ENCODE measurements around the gene TSKU. TPM values are rescaled to one million over a fixed set of nuclear protein-coding genes. Genes with fewer than 3 reads are reported as not detected.
A peak's percentile ranks its signal among the peaks of the same experiment; 100 is the strongest.

TSKU gene
- total RNA-seq, 1 donor from 2014 or later: 7.1 TPM

DNA sequence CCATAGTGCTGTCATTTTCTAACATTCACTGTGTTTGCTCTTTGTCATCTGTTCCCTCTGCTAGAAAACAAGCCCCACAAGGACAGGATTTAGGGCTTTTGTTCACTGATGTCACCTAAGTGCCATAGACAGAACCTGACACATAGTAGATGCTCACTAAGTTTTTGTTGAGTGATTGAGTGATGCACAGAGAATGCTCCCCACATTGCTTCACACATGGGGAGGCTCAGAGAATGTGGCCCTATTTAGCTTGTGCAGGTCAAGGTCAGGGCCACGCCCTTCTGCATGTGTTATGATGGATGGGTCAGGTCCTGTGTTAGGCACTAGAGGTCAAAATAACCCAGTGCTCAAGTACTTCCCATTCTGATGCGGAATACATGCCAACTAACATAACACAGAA, 33.1 kb upstream of the TSKU start:
- Mint-ChIP-seq H3K4me3 (no peak overlapping the region), H3K36me3 (no peaks in the 10 kb centered on the region), H3K4me1 (peaks cover 18% of the 10 kb centered on the region), H3K27ac (no peak overlapping the region), H3K9me3 (no peaks in the 10 kb centered on the region), H3K27me3 (ENCODE audit: insufficient read depth, low read depth) (peaks cover 18% of the 10 kb centered on the region)
- no peak for DNase-seq (ENCODE audit: low spot score)
- Histone ChIP-seq H3K27ac (no peak overlapping the region), H3K36me3 (no peaks in the 10 kb centered on the region), H3K9ac (no peak overlapping the region), H3K9me3 (ENCODE audit: low read depth) (no peaks in the 10 kb centered on the region), H3K79me2 (ENCODE audit: low read depth) (no peaks in the 10 kb centered on the region), H3F3A (ENCODE audit: low read depth) (peaks cover 4% of the 10 kb centered on the region), H3K4me3 (no peak overlapping the region), H2AFZ (replicated peaks) (no peak overlapping the region), H3K4me1 (peaks cover 3% of the 10 kb centered on the region), H3K4me2 (no peak overlapping the region), H3K27me3 (no peaks in the 10 kb centered on the region), H4K20me1 (ENCODE audit: low read depth) (no peaks in the 10 kb centered on the region)
- no peak for TF ChIP-seq EZH2 (IDR thresholded peaks at IDR 0.05)
- TF ChIP-seq, protein P1, sequence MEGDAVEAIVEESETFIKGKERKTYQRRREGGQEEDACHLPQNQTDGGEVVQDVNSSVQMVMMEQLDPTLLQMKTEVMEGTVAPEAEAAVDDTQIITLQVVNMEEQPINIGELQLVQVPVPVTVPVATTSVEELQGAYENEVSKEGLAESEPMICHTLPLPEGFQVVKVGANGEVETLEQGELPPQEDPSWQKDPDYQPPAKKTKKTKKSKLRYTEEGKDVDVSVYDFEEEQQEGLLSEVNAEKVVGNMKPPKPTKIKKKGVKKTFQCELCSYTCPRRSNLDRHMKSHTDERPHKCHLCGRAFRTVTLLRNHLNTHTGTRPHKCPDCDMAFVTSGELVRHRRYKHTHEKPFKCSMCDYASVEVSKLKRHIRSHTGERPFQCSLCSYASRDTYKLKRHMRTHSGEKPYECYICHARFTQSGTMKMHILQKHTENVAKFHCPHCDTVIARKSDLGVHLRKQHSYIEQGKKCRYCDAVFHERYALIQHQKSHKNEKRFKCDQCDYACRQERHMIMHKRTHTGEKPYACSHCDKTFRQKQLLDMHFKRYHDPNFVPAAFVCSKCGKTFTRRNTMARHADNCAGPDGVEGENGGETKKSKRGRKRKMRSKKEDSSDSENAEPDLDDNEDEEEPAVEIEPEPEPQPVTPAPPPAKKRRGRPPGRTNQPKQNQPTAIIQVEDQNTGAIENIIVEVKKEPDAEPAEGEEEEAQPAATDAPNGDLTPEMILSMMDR (IDR thresholded peaks at IDR 0.05): no peak
- no peak for TF ChIP-seq EZH2phosphoT487 (IDR thresholded peaks at IDR 0.05)

DNA sequence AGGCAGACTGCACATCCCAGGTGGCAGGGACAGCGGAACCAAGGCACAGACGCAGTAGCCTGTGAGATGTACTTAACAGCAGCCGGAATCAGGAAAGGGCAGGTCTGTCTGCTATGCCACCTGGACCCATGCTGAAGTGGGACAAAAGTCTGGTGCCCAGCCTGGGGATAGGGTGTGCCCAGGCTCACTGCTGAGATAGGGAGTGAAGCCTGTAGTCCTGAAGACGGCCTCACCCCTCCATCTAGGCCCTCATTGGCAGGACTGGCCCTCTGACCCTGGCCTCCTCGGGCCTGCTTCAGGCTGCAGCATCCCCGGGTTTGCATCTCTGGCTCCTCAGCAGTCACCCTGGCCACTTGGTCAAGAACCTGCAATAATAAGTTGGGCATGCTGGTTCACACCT, 32.4 kb upstream of the TSKU start:
- no peaks in the 10 kb centered on the region for H3K9me3 ChIP-seq (ENCODE audit: low read depth)
- H3F3A ChIP-seq (ENCODE audit: low read depth): peaks cover 4% of the 10 kb centered on the region
- TF ChIP-seq EZH2phosphoT487 (IDR thresholded peaks at IDR 0.05): no peak
- TF ChIP-seq, protein P1 (IDR thresholded peaks at IDR 0.05): no peak
- TF ChIP-seq EZH2 (IDR thresholded peaks at IDR 0.05): no peak
- no peaks in the 10 kb centered on the region for H3K36me3 ChIP-seq
- H2AFZ ChIP-seq (replicated peaks): no peak overlapping the region
- no peaks in the 10 kb centered on the region for H3K36me3 Mint-ChIP-seq
- H3K9ac ChIP-seq: no peak overlapping the region
- no peaks in the 10 kb centered on the region for H4K20me1 ChIP-seq (ENCODE audit: low read depth)
- no peak overlapping the region for H3K4me3 Mint-ChIP-seq
- no peaks in the 10 kb centered on the region for H3K79me2 ChIP-seq (ENCODE audit: low read depth)
- H3K9me3 Mint-ChIP-seq: no peaks in the 10 kb centered on the region
- H3K27me3 Mint-ChIP-seq (ENCODE audit: insufficient read depth, low read depth): peaks cover 17% of the 10 kb centered on the region
- DNase-seq (ENCODE audit: low spot score): no peak
- peaks cover 2% of the 10 kb centered on the region for H3K4me1 ChIP-seq
- H3K4me1 Mint-ChIP-seq: peaks cover 16% of the 10 kb centered on the region
- H3K27ac ChIP-seq: no peak overlapping the region
- no peaks in the 10 kb centered on the region for H3K27me3 ChIP-seq
- no peak overlapping the region for H3K4me2 ChIP-seq
- no peak overlapping the region for H3K27ac Mint-ChIP-seq
- no peak overlapping the region for H3K4me3 ChIP-seq

DNA sequence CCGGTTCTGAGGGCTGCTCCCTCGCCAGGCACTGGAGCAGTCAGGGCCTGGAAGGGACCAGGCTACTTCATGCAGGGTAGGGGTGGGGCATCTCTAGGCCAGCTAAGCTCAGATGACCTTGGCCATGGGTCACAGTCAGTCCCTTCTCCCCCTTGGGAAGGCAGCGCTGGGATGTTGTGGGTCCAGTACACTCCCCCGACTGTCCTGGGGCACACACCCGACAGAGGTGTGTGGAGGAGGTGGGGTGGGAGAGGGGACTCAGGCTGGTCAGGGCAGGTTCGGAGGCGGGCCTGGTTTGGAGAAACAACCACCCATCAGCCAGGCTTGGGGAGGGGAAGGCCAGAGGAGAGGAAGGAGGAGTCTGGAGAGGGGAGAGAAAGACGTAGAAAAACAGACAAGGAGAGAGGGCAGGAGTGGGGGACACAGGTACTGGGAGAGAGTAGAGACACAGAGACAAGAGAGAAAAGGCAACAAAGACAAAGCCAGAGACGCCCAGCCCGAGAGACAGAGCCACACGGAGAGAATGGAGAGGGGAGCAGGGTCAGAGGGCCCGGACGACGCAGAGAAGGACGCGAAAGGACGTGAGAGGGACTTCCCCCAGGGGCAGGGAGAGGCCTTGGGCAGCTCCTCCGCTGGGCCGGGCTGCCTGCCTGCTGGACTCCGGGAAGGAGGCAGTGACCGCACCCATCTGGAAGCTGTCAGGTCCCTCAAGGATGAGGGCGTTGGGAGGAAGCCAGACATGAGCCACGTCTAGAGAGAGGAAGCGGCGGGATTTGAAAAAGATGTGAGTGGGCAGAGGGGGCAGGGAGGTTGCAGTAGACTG, 30.6 kb upstream of the TSKU start:
- H2AFZ ChIP-seq (replicated peaks): no peak overlapping the region
- no peak for DNase-seq (ENCODE audit: low spot score)

More for the DNA sequence above, 30.6 kb upstream of the TSKU start:
- Mint-ChIP-seq H3K9me3 (no peaks in the 10 kb centered on the region), H3K27ac (peak overlapping the region; percentile 5), H3K27me3 (ENCODE audit: insufficient read depth, low read depth) (peaks cover 16% of the 10 kb centered on the region), H3K36me3 (no peaks in the 10 kb centered on the region), H3K4me3 (no peak overlapping the region), H3K4me1 (peaks cover 15% of the 10 kb centered on the region)
- Histone ChIP-seq H3K4me2 (no peak overlapping the region), H3K27ac (no peak overlapping the region), H3K4me3 (no peak overlapping the region), H3F3A (ENCODE audit: low read depth) (peaks cover 3% of the 10 kb centered on the region), H3K27me3 (no peaks in the 10 kb centered on the region), H3K79me2 (ENCODE audit: low read depth) (no peaks in the 10 kb centered on the region), H3K36me3 (no peaks in the 10 kb centered on the region), H3K9ac (no peak overlapping the region), H4K20me1 (ENCODE audit: low read depth) (no peaks in the 10 kb centered on the region), H3K4me1 (peaks cover under 1% of the 10 kb centered on the region), H3K9me3 (ENCODE audit: low read depth) (no peaks in the 10 kb centered on the region)
- TF ChIP-seq, protein P1 (IDR thresholded peaks at IDR 0.05): no peak
- TF ChIP-seq EZH2 (IDR thresholded peaks at IDR 0.05) (no peak), EZH2phosphoT487 (IDR thresholded peaks at IDR 0.05) (no peak)
